ENCODE measurements around the gene SORCS2. TPM values are rescaled to one million over a fixed set of nuclear protein-coding genes. Genes with fewer than 3 reads are reported as not detected.

The SORCS2 gene
- total RNA-seq, 1 donor from 2014 or later = 7.1 TPM

GRCh38 chr4:7147261-7147660 is 45.1 kb upstream of the SORCS2 start:
- peak overlapping the region; percentile 72 for H3K27ac Mint-ChIP-seq
- H3K27me3 Mint-ChIP-seq (ENCODE audit: low read depth) = peaks cover 2% of the 10 kb centered on the region
- TF ChIP-seq CTCF (IDR thresholded peaks at IDR 0.05; ENCODE audit: unreplicated experiment) = no peak
- H3K4me1 Mint-ChIP-seq = peaks cover 23% of the 10 kb centered on the region
- H3K4me3 Mint-ChIP-seq = peak overlapping the region; percentile 1
- H3K36me3 Mint-ChIP-seq = no peaks in the 10 kb centered on the region
- DNase-seq (ENCODE audit: low spot score in 2 of 2, unreplicated experiment in 2 of 2) = no peak
- H3K9me3 Mint-ChIP-seq = no peaks in the 10 kb centered on the region

- Mint-ChIP-seq H3K9me3 (no peaks in the 10 kb centered on the region), H3K27me3 (ENCODE audit: low read depth) (peaks cover 2% of the 10 kb centered on the region), H3K4me3 (peak overlapping the region; percentile 21), H3K27ac (peak overlapping the region; percentile 45), H3K4me1 (peaks cover 23% of the 10 kb centered on the region), H3K36me3 (no peaks in the 10 kb centered on the region)
- no peak for TF ChIP-seq CTCF (IDR thresholded peaks at IDR 0.05; ENCODE audit: unreplicated experiment)
- DNase-seq (ENCODE audit: low spot score in 2 of 2, unreplicated experiment in 2 of 2) = no peak
Observed at GRCh38 chr4:7147661-7148310, 44.6 kb upstream of the SORCS2 start.

GRCh38 chr4:7148337-7148736 is 44.0 kb upstream of the SORCS2 start:
- Mint-ChIP-seq H3K4me1 (peaks cover 23% of the 10 kb centered on the region), H3K27ac (no peak overlapping the region), H3K9me3 (no peaks in the 10 kb centered on the region), H3K4me3 (no peak overlapping the region), H3K27me3 (ENCODE audit: low read depth) (peaks cover 2% of the 10 kb centered on the region), H3K36me3 (no peaks in the 10 kb centered on the region)
- no peak for TF ChIP-seq CTCF (IDR thresholded peaks at IDR 0.05; ENCODE audit: unreplicated experiment)
- no peak for DNase-seq (ENCODE audit: low spot score in 2 of 2, unreplicated experiment in 2 of 2)

GRCh38 chr4:7150036-7150635 is 42.2 kb upstream of the SORCS2 start:
- no peak for DNase-seq (ENCODE audit: low spot score in 2 of 2, unreplicated experiment in 2 of 2)
- no peak overlapping the region for H3K27ac Mint-ChIP-seq
- no peak overlapping the region for H3K4me3 Mint-ChIP-seq
- no peaks in the 10 kb centered on the region for H3K9me3 Mint-ChIP-seq
- TF ChIP-seq CTCF (IDR thresholded peaks at IDR 0.05; ENCODE audit: unreplicated experiment) = no peak
- peaks cover 23% of the 10 kb centered on the region for H3K4me1 Mint-ChIP-seq
- no peaks in the 10 kb centered on the region for H3K27me3 Mint-ChIP-seq (ENCODE audit: low read depth)
- no peaks in the 10 kb centered on the region for H3K36me3 Mint-ChIP-seq

- Mint-ChIP-seq H3K27me3 (ENCODE audit: low read depth) (no peaks in the 10 kb centered on the region), H3K27ac (no peak overlapping the region), H3K9me3 (no peaks in the 10 kb centered on the region), H3K4me1 (peaks cover 32% of the 10 kb centered on the region), H3K36me3 (no peaks in the 10 kb centered on the region), H3K4me3 (no peak overlapping the region)
- no peak for DNase-seq (ENCODE audit: low spot score in 2 of 2, unreplicated experiment in 2 of 2)
- no peak for TF ChIP-seq CTCF (IDR thresholded peaks at IDR 0.05; ENCODE audit: unreplicated experiment)
Observed at GRCh38 chr4:7151668-7152227, 40.6 kb upstream of the SORCS2 start.

All from mesothelial cell of epicardium (in vitro differentiated cells).